NCI-H1930 (cell line): ENCODE data around the gene DEPP1.

Experiments
- DNase-seq, 2 experiments: peaks; one replicate each; lab custom pipeline; 2025; lab: John Stamatoyannopoulos, UW

DEPP1 gene

DNA sequence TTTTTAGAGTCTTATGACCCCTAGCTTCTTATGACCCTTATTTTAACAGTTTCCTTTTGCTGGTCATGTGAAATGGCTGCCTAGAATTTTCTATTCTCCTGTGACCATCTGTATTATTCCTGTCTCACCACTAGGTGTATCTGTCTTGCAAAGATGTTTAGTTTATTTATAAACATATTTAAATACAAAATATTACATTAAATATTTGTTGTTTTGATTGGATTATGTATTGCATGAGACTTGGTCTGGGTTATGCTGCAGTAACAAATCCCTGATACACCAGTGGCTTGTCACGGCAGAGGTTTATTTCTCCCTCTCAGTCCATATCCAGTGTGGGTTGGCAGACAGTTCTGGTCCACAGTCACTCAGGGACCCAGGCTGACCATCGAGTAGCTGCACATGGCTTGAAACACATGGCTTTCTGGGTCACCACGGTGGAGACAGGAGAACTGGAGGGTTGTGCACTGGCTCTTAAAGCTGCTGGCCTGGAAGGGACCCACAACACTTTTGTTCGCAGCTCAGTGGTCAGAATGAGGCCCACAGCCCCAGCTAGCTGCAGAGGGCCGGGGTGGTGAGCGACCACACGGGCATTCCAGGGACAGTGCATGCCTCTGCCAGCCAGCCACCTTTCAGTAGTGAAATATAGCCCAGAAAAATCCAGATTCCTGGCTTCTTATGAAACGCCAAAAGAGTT is 11.6 kb downstream of the DEPP1 start:
- DNase-seq, result no peak

DNA sequence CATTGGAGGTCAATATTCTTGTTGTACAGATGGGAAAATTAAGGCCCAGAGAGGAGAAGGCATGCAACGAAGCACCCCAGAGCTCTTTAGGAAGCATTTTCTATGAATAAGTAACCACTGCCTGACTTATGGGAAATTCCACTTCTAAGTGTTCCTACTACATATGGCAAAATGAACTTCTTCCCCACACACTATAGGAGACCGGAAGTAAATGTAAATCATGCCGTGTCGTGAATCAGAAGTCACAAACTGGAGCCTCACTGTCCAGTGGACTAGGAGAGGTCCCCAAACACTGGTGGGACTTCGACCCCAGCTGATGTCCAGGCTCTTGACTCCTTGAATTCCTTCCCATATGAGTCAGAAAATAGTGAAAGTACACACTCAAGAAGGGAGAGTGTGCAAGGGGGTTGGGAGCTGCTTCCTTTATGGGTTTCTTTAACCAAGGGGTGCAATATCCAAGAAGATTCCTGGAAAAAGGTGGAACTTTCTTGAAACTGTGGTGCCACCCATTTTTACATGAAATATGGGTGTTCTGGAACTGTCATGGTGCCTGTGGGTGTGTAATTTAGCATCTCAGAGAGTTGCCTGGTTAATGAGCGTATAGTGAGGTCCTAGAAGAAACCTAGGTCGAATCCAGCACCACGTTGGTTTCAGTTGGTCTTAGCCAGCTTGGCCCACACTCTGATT is 12.3 kb downstream of the DEPP1 start:
- DNase-seq, result no peak

DNA sequence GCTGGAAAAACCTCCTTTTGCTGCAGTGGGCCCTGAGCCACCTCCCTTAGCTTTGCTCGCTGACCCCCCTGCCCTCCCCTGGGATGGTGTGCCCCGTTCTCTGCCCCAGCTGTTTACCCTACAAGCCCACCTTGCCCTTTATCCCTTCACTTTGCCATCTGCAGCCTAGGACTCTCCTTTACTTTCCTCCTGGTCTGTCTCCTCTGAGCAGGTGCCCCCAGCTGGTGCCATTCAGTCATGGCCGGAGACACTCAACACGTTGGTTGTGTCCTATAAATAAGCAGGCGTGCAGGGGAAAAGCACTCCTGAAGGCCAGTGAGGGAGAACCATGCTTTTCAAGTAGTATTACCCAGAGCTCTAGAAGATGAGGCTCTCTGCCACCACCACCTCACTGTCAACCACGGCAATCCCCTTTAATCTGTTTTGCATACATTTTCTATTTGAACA is 12.9 kb downstream of the DEPP1 start:
- DNase-seq, result no peak

DNA sequence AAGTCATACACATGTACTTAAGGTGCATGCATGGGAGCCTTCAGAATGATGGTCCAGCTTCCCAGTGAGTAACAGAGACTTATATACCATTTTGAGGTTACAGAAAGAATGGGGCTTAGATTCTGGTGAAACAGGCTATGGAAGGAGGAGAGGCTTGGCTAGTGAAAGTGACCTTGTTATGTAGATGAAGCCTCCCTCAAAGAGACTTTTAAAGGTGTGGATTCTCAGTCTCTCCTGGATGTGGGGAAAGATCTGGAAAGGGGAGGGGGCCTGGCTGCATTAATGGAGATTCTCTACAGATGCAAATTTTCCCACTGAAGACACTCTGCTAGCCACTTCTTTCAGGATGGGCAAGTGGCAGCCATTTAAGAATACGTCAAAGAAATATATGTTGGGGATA is 13.5 kb downstream of the DEPP1 start:
- no peak for DNase-seq

GRCh38 chr10:44963772-44964633 is 14.6 kb downstream of the DEPP1 start:
- DNase-seq, result no peak

GRCh38 chr10:44962870-44963738 is 15.5 kb downstream of the DEPP1 start:
- no peak for DNase-seq

- DNase-seq, result no peak
Measured at GRCh38 chr10:44961931-44962750, 16.5 kb downstream of the DEPP1 start.

GRCh38 chr10:44961230-44961571 is 17.4 kb downstream of the DEPP1 start:
- no peak for DNase-seq

- DNase-seq, result no peak
Measured at GRCh38 chr10:44960482-44961229, 18.0 kb downstream of the DEPP1 start.

- DNase-seq, result no peak
Measured at GRCh38 chr10:44960088-44960460, 18.5 kb downstream of the DEPP1 start.

DNA sequence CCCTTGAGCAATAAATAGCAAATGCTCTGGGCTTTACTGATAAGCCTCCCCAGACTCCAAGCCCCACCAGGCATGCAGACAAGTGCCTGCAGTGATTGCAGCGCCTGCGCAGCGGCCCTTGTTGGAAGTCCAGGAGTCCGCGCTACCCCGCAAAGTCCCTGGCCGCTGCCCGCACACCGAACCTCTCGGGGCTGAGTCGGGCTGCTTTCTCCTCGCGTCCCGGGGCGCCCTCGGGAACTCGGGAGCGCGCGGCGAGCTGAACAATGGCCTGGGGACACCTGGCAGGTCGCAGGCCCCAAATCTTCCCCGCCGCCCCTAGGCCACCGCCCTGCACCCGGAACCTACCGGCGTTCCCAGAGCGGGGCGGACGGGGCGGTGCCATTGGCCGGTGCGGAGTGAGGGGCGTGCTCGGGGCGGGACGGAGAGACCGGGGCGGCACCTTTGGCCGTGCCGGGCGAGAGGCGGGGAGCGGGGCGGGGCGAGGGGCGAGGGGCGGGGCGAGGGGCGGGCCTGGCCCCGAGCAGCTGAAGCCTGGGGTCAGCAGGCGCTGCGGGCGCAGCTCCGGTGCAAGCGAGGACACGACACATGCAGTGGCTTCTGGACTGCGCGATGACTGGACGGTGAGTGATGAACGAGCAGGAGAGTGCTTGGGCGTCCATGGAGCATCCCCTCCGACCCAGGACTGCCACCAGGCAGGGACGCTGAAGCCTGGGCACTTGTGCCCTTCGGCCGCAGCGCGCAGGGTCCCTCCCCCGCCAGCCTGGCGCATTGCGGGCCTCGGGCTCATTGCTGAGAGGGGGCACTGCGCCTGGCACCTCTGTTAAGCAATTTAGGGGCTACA is 19.1 kb downstream of the DEPP1 start, which contains the start of gene RASSF4:
TSS of gene RASSF4 (plus strand) at position 556 of the 841 bp plus-strand sequence. CDS start 10,401 bp downstream, outside the sequence.
- peak; percentile 17 to 20 for DNase-seq

DNA sequence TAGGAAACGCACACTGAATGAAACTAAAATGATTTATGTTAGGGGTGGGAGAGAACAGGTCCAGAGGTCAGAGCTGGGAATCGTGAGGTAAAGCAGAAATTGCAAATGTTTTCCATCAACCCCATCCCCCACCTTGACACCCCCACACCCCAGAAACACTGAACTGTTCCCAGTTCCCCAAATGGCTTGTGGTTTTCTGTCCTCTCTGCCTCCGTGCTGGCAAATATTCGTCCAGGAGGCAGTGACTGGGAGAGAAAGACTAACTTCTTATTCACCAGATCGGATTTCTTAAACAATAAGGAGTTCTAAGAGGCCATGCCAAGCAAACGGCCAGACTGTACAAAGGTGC is 19.7 kb downstream of the DEPP1 start:
- no peak for DNase-seq

DNA sequence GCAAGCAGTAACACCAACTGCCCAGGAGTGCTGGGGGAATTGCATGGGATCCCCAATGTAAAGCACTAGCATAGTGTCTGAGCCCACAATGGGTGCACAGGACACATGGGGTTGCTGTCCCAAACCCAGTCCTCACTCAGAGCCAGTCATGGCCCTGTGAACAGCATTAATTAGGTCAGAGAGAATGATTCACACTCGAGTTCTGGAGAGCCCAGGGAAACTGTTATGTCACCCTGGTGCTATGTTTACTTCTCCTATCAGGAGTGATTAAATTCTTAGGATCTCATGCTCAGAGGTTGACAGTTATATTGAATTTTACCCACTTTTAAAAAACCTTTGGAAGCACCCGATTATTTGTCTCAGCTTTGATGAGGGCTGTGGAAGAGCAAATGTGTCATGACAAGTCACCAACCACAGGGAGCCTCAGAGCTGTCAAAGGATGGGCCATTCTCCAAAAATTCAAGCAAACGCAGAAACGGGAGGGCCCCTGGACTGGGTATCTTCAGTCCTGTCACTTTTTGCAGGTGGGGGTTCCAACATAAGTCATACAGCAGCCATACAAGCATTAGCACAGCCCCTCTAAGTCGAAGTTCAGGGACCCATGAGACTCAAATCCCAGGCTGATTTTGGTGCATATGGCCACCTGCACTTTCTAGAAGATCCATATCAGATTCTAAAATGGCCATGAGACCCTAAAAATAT is 20.3 kb downstream of the DEPP1 start:
- no peak for DNase-seq

- no peak for DNase-seq
Measured at GRCh38 chr10:44956717-44957706, 21.6 kb downstream of the DEPP1 start.

GRCh38 chr10:44956226-44956625 is 22.4 kb downstream of the DEPP1 start:
- no peak for DNase-seq

DNA sequence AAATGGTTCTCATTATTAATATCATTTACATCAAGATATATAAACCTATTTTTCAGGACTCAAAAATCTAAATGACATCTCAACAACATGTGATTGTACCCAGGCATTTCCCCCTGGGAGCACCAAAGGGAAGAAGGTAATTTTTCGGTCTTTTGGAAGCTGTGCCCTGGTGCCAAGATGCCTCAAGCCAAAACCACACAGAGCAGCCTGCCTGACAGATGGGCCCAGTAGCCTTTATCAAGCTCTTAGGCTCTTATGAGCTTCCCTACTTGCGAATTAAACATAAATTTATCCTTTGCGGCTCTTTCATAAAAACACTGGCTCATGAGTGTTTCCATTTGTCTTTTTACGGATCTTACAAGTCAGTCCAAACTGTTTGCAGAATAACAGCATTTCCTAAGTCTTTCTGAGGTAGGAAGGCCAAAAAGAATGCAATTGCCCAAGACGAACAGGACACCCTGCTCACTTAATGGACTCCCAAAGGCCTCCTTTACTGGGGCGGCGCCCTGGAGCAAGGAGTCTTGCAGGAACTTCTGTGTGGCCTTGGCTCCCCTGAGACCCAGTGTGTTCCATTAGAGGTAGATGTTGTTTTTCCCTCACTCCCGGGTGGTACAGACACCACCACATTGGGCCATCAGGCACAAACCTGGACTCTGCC is 23.1 kb downstream of the DEPP1 start:
- DNase-seq, result no peak

- no peak for DNase-seq
Measured at GRCh38 chr10:44954962-44955361, 23.6 kb downstream of the DEPP1 start.
